ENCODE data around the gene CAPN15. TPM values are rescaled to one million over a fixed set of nuclear protein-coding genes. Genes with fewer than 3 reads are reported as not detected.

The CAPN15 gene
- total and polyA plus RNA-seq, 9 of the 15 experiments (the other 6 are each of a cell fraction or from before 2014, with no cell fraction given), result 0.62 to 111 (median 14.2) TPM

- no peak for FAIRE-seq
- Histone ChIP-seq H3K9me1 (ENCODE audit: control insufficient read depth, insufficient read depth, low read length) (no peaks in the 10 kb centered on the region), H3K36me3 (ENCODE audit: control insufficient read depth, insufficient read depth, low read length) (peaks cover 46% of the 10 kb centered on the region; the same call in 1 of the 3 replicates), H3K27ac (ENCODE audit: extremely low read depth, low read depth, low read length) (no peak overlapping the region), H3K79me2 (ENCODE audit: control insufficient read depth, insufficient read depth, low read length) (peaks cover 5% of the 10 kb centered on the region; the same call in 1 of the 3 replicates), H4K20me1 (replicated peaks; ENCODE audit: control insufficient read depth, insufficient read depth, low read length) (no peaks in the 10 kb centered on the region), H3K4me3 (no peak overlapping the region), H3K4me2 (ENCODE audit: insufficient read depth, low read length) (no peak overlapping the region), H3K9me3 (replicated peaks; ENCODE audit: control insufficient read depth, insufficient read depth, low read depth, low read length) (no peaks in the 10 kb centered on the region), H3K4me1 (replicated peaks in 1 of 2; ENCODE audit: control insufficient read depth in 2 of 2, insufficient read depth in 2 of 2, low read length in 2 of 2) (peaks cover 0 to 54% of the 10 kb centered on the region in 2 experiments; a peak in 2 of 5 replicates), H3K27me3 (ENCODE audit: control insufficient read depth in 2 of 2, insufficient read depth in 2 of 2, low read length in 2 of 2) (no peaks in the 10 kb centered on the region), H3K9ac (ENCODE audit: insufficient read depth in 1 of 2, low read depth in 2 of 2, low read length in 2 of 2) (no peak overlapping the region), H2AFZ (ENCODE audit: low read depth, low read length) (no peak overlapping the region)
- POLR2A ChIA-PET, result interaction anchor here (1.1 kb wide), 1 partner anchor 17 kb away, joined by 4 read pairs; no protein-coding TSS in a partner anchor
- 94% methylated on average over 14 of the region's 33 CpGs for WGBS (ENCODE audit: insufficient coverage, low coverage, missing lambda C conversion rate)
- CTCF ChIA-PET (ENCODE audit: low intra/inter-chr PET ratio), result no interaction called here
- TSS peak; percentile 64 for BruUV-seq (replicated peaks)
- in situ Hi-C loops (cut with MboI) (no loop called here), intact Hi-C loops (cut with micrococcal nuclease) (no loop called here)
- DNase-seq (ENCODE audit: extremely low read depth in 1 of 4, low spot score in 3 of 4), result no peak
- no peak for ATAC-seq
- TF ChIP-seq ZBTB33 (CRISPR knock-in tag; IDR thresholded peaks at IDR 0.05) (0 out of 2 replicates have a peak, but pooled peaks have one; percentile 13), MEF2A (IDR thresholded peaks at IDR 0.05; ENCODE audit: control insufficient read depth, low read depth, low read length) (no peak), HNRNPL (IDR thresholded peaks at IDR 0.05; ENCODE audit: low read depth, low read length) (0 out of 2 replicates have a peak, but pooled peaks have one; percentile 73), POLR2G (IDR thresholded peaks at IDR 0.05; ENCODE audit: low read depth, low read length) (peak; percentile 64), PML (IDR thresholded peaks at IDR 0.05; ENCODE audit: low read length) (no peak), FIP1L1 (IDR thresholded peaks at IDR 0.05; ENCODE audit: low read depth, low read length, poor library complexity, severe bottlenecking) (peak; percentile 11), ZBTB7A (IDR thresholded peaks at IDR 0.05; ENCODE audit: borderline replicate concordance, control insufficient read depth, low read depth, low read length) (peak; percentile 32; the same call in 1 of the 2 replicates), SAP30 (IDR thresholded peaks at IDR 0.05; ENCODE audit: borderline replicate concordance, insufficient read depth, low read depth, low read length, poor library complexity, severe bottlenecking) (no peak), ZNF518B (CRISPR knock-in tag; IDR thresholded peaks at IDR 0.05) (no peak), MBD2 (IDR thresholded peaks at IDR 0.05; ENCODE audit: borderline replicate concordance, low read depth) (no peak)
Observed at GRCh38 chr16:553601-554296, 26.2 kb downstream of the CAPN15 start.

Measured in K562 (cell line).